CD4-positive, alpha-beta T cell (primary cell): Measurements from ENCODE around the gene CETN2. TPM values are rescaled to one million over a fixed set of nuclear protein-coding genes. Genes with fewer than 3 reads are reported as not detected.
"Not testable (repeated sequence)": the region's sequence is repeated elsewhere in the genome, so short reads cannot be mapped to it uniquely, and the experiment has no call there.

ENCODE experiments used
- ATAC-seq: fragments of 200-7000 bp; cut with Tn5 transposase; one replicate; pipeline ENCODE4 v1.10.0; 2022; ENCODE audit warnings: mild to moderate bottlenecking; ENCODE audit not compliant: poor library complexity
- CTCF ChIA-PET: fragments of 350-600 bp; sonication (Branson Sonifier 250); formaldehyde crosslinking; loops from one replicate; lab custom pipeline; 2021; ENCODE audit warnings: antibody characterized with exemption, inconsistent platforms; lab: Charles Lee
- POLR2A ChIA-PET: fragments of 350-600 bp; sonication (Branson Sonifier 250); formaldehyde crosslinking; loops from one replicate; lab custom pipeline; 2021; ENCODE audit warnings: antibody characterized with exemption, inconsistent platforms; lab: Charles Lee
- DNase-seq, 14 experiments: peaks; one replicate each; pipeline ENCODE4 v3.0.0-alpha.2; 2013 to 2020; ENCODE audit warnings: mixed read lengths in 2 of 14
- H3K27ac ChIP-seq, 2 donors: one replicate each; pipeline versions ENCODE4 v1.5.1 to v1.7.0; 2013; ENCODE audit warnings: low read length in 2 of 2, low read depth in 1 of 2, mild to moderate bottlenecking in 1 of 2
- H3K27me3 ChIP-seq, 2 experiments: 1 replicate in 1 of 2; 2 replicates in 1 of 2; pipeline versions ENCODE4 v1.6.1 to v1.7.0; 2013; ENCODE audit warnings: low read length in 2 of 2, control low read depth in 1 of 2, mild to moderate bottlenecking in 1 of 2, moderate library complexity in 1 of 2; ENCODE audit not compliant: insufficient read depth in 2 of 2, control insufficient read depth in 1 of 2
- H3K36me3 ChIP-seq: one replicate; pipeline ENCODE4 v1.6.1; 2013; ENCODE audit warnings: low read length, control low read depth; ENCODE audit not compliant: insufficient read depth
- H3K4me1 ChIP-seq: one replicate; pipeline ENCODE4 v1.6.1; 2013; ENCODE audit warnings: low read length, control low read depth; ENCODE audit not compliant: insufficient read depth
- H3K4me3 ChIP-seq: one replicate; pipeline ENCODE4 v1.5.1; 2013; ENCODE audit warnings: mild to moderate bottlenecking, low read length, moderate library complexity
- H3K9me3 ChIP-seq, 2 experiments: 1 replicate in 1 of 2; 2 replicates in 1 of 2; pipeline versions ENCODE4 v1.6.1 to v1.7.0; 2013; ENCODE audit warnings: low read length in 2 of 2, mild to moderate bottlenecking in 2 of 2, control low read depth in 1 of 2, moderate library complexity in 1 of 2; ENCODE audit not compliant: control insufficient read depth in 1 of 2, insufficient read depth in 1 of 2
- H3K27ac Mint-ChIP-seq: one replicate; pipeline ENCODE4 v1.8.0; 2020; ENCODE audit warnings: mixed read lengths
- H3K27me3 Mint-ChIP-seq: one replicate; pipeline ENCODE4 v1.8.0; 2021; ENCODE audit warnings: mixed read lengths
- H3K36me3 Mint-ChIP-seq: one replicate; pipeline ENCODE4 v1.8.0; 2021; ENCODE audit warnings: low read depth, mixed read lengths
- H3K4me1 Mint-ChIP-seq: one replicate; pipeline ENCODE4 v1.8.0; 2021; ENCODE audit warnings: low read depth, mixed read lengths
- H3K4me3 Mint-ChIP-seq: one replicate; pipeline ENCODE4 v1.8.0; 2020; ENCODE audit warnings: mild to moderate bottlenecking, mixed read lengths
- H3K9me3 Mint-ChIP-seq: one replicate; pipeline ENCODE4 v1.8.0; 2020; ENCODE audit warnings: mixed read lengths
- CTCF ChIP-seq: fragments of 200-600 bp; IDR thresholded peaks from one replicate; pipeline ENCODE4 v1.8.0; 2022; ENCODE audit warnings: antibody characterized with exemption, mild to moderate bottlenecking
- intact Hi-C, 2 experiments: fragments of 100-400 bp; cut with DNase I in 1 of 2; cut with micrococcal nuclease in 1 of 2; formaldehyde crosslinking; loops; one replicate each; pipeline versions ENCODE4 v1.15.1 to v1.9.0; 2023 to 2025; cut with DNase I, micrococcal nuclease
- total RNA-seq, 174 experiments: library from RNA in 2 of 174; stranded (reverse) in 2 of 174; gene quantifications; one replicate each; pipeline ENCODE4 v1.2.3 and lab custom pipeline; 2021 to 2026

Gene CETN2
- total RNA-seq, 2 experiments from 2014 or later = 4.0 to 5.1 TPM

GRCh38 chrX:152842772-152843338 lies 12.3 kb upstream of the CETN2 start:
- CTCF ChIA-PET = no interaction called here
- ATAC-seq (no peak), DNase-seq (no peak)
- Mint-ChIP-seq H3K4me1 (peaks cover 4% of the 10 kb centered on the region), H3K4me3 (no peak overlapping the region), H3K36me3 (peaks cover 10% of the 10 kb centered on the region), H3K27me3 (no peaks in the 10 kb centered on the region), H3K9me3 (no peaks in the 10 kb centered on the region), H3K27ac (no peak overlapping the region)
- H3K4me1 ChIP-seq = no peaks in the 10 kb centered on the region
- no peak overlapping the region for H3K4me3 ChIP-seq
- no peaks in the 10 kb centered on the region for H3K9me3 ChIP-seq
- intact Hi-C loops = no loop called here
- no peak for TF ChIP-seq CTCF
- POLR2A ChIA-PET = no interaction called here
- no peak overlapping the region for H3K27ac ChIP-seq
- peaks cover 2% of the 10 kb centered on the region for H3K36me3 ChIP-seq
- no peaks in the 10 kb centered on the region for H3K27me3 ChIP-seq

GRCh38 chrX:152835470-152835869 lies 4.9 kb upstream of the CETN2 start:
- POLR2A ChIA-PET, intact Hi-C loops, CTCF ChIA-PET, H3K9me3 ChIP-seq, H3K27ac ChIP-seq, ATAC-seq, H3K27me3 ChIP-seq, H3K4me3 Mint-ChIP-seq, H3K9me3 Mint-ChIP-seq, H3K4me3 ChIP-seq, H3K36me3 ChIP-seq, H3K27me3 Mint-ChIP-seq, H3K27ac Mint-ChIP-seq, DNase-seq: not testable (repeated sequence)
- Mint-ChIP-seq H3K4me1 (peaks cover 34% of the 10 kb centered on the region), H3K36me3 (peaks cover 12% of the 10 kb centered on the region)
- H3K4me1 ChIP-seq = peaks cover 16% of the 10 kb centered on the region

- Histone ChIP-seq H3K9me3 (no peaks in the 10 kb centered on the region), H3K36me3 (no peaks in the 10 kb centered on the region), H3K4me3 (no peak overlapping the region), H3K27ac (no peak overlapping the region), H3K4me1 (peaks cover 22% of the 10 kb centered on the region), H3K27me3 (no peaks in the 10 kb centered on the region)
- ATAC-seq = no peak
- CTCF ChIA-PET = interaction anchor here (1.2 kb wide), 1 partner anchor 20 kb away, joined by 3 read pairs; no protein-coding TSS in a partner anchor
- Mint-ChIP-seq H3K27ac (no peak overlapping the region), H3K27me3 (no peaks in the 10 kb centered on the region), H3K36me3 (peaks cover 16% of the 10 kb centered on the region), H3K9me3 (no peaks in the 10 kb centered on the region), H3K4me3 (peak overlapping the region; percentile 62), H3K4me1 (peaks cover 36% of the 10 kb centered on the region)
- POLR2A ChIA-PET = no interaction called here
- intact Hi-C loops = loop anchor here in 1 of 2 experiments (5.0 kb wide), 3 partner anchors 504 to 1436 kb away; partner anchors contain the start of genes CCNQ and VMA21
- no peak for TF ChIP-seq CTCF
- DNase-seq = no peak
Measured at GRCh38 chrX:152833378-152833777, 2.8 kb upstream of the CETN2 start.

- no peak for DNase-seq
- CTCF ChIA-PET = interaction anchor here (1.2 kb wide), 1 partner anchor 19 kb away, joined by 3 read pairs; no protein-coding TSS in a partner anchor
- ATAC-seq = no peak
- no peak for TF ChIP-seq CTCF
- Mint-ChIP-seq H3K36me3 (peaks cover 16% of the 10 kb centered on the region), H3K27me3 (no peaks in the 10 kb centered on the region), H3K4me1 (peaks cover 36% of the 10 kb centered on the region), H3K9me3 (no peaks in the 10 kb centered on the region), H3K27ac (peak overlapping the region; percentile 12), H3K4me3 (peak overlapping the region; percentile 94)
- intact Hi-C loops = loop anchor here in 1 of 2 experiments (5.0 kb wide), 3 partner anchors 505 to 1435 kb away; partner anchors contain the start of genes CCNQ and VMA21
- Histone ChIP-seq H3K9me3 (no peaks in the 10 kb centered on the region), H3K4me3 (no peak overlapping the region), H3K4me1 (peaks cover 22% of the 10 kb centered on the region), H3K36me3 (peaks cover 6% of the 10 kb centered on the region), H3K27me3 (no peaks in the 10 kb centered on the region), H3K27ac (no peak overlapping the region)
- POLR2A ChIA-PET = no interaction called here
Measured at GRCh38 chrX:152832520-152832919, 2.0 kb upstream of the CETN2 start.
